ENCODE data around the gene RPL6.

Gene RPL6

DNA sequence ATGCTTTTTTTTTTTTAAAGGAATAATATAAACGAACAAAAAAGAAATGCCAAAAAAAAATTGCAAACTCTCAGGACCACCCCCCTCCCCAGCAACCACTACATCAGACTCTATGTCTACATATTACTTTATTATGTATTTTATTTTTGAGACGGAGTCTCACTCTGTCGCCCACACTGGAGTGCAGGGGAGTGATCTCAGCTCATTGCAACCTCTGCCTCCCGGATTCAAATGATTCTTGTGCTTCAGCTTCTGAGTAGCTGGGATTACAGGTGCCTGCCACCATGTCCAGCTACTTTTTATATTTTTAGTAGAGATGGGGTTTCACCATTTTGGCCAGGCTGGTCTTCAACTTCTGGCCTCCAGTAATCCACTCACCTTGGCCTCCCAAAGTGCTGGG, 50.1 kb downstream of the RPL6 start:
- Histone ChIP-seq H3K27me3 (ENCODE audit: control insufficient read depth, insufficient read depth, low read length, poor library complexity, severe bottlenecking) (no peaks in the 10 kb centered on the region), H3K4me3 (ENCODE audit: insufficient read depth, low read depth, low read length) (no peak overlapping the region), H3K4me1 (ENCODE audit: control insufficient read depth, insufficient read depth, low read length) (no peaks in the 10 kb centered on the region), H3K27ac (ENCODE audit: insufficient read depth, low read depth, low read length, poor library complexity, severe bottlenecking) (no peak overlapping the region), H3K36me3 (ENCODE audit: control insufficient read depth, insufficient read depth, low read length) (no peaks in the 10 kb centered on the region), H3K9me3 (ENCODE audit: control insufficient read depth, low read length) (no peaks in the 10 kb centered on the region)
- 95 to 97% methylated on average over 3 of the region's 4 CpGs for WGBS, 2 experiments

GRCh38 chr12:112357214-112357613, 52.2 kb downstream of the RPL6 start:
- WGBS, 2 experiments: 88 to 97% methylated on average over 2 of the region's 2 CpGs
- H3K4me3 ChIP-seq (ENCODE audit: insufficient read depth, low read depth, low read length): no peak overlapping the region
- H3K9me3 ChIP-seq (ENCODE audit: control insufficient read depth, low read length): no peaks in the 10 kb centered on the region
- no peaks in the 10 kb centered on the region for H3K36me3 ChIP-seq (ENCODE audit: control insufficient read depth, insufficient read depth, low read length)
- no peaks in the 10 kb centered on the region for H3K27me3 ChIP-seq (ENCODE audit: control insufficient read depth, insufficient read depth, low read length, poor library complexity, severe bottlenecking)
- H3K27ac ChIP-seq (ENCODE audit: insufficient read depth, low read depth, low read length, poor library complexity, severe bottlenecking): no peak overlapping the region
- no peaks in the 10 kb centered on the region for H3K4me1 ChIP-seq (ENCODE audit: control insufficient read depth, insufficient read depth, low read length)
